Activated T-helper 9 cell treated with anti-CD3 and anti-CD28 coated beads, Interleukin-2, amount 50 U/mL, for 16 hours (primary cell): ENCODE measurements around the gene INPP5A.
A peak's percentile ranks its signal among the peaks of the same experiment; 100 is the strongest.

ENCODE experiments used
- DNase-seq: peaks from one replicate; pipeline ENCODE4 v3.0.0-alpha.2; 2020; ENCODE audit warnings: low read depth

INPP5A gene

GRCh38 chr10:132613566-132614348 lies 76.2 kb downstream of the INPP5A start:
- no peak for DNase-seq

GRCh38 chr10:132614431-132615340 lies 77.1 kb downstream of the INPP5A start:
- no peak for DNase-seq

GRCh38 chr10:132615341-132616169 lies 78.0 kb downstream of the INPP5A start:
- no peak for DNase-seq

- peak; percentile 49 for DNase-seq
Measured at GRCh38 chr10:132616170-132616995, 78.8 kb downstream of the INPP5A start.

- no peak for DNase-seq
Measured at GRCh38 chr10:132616996-132617736, 79.6 kb downstream of the INPP5A start.

- DNase-seq = no peak
Measured at GRCh38 chr10:132617737-132618052, 80.1 kb downstream of the INPP5A start.

GRCh38 chr10:132618158-132618919 lies 80.8 kb downstream of the INPP5A start:
- DNase-seq = no peak

GRCh38 chr10:132619927-132620326 lies 82.3 kb downstream of the INPP5A start:
- no peak for DNase-seq

GRCh38 chr10:132624061-132624846 lies 86.7 kb downstream of the INPP5A start:
- DNase-seq = no peak

GRCh38 chr10:132624847-132625471 lies 87.4 kb downstream of the INPP5A start:
- DNase-seq = no peak

GRCh38 chr10:132626019-132626760 lies 88.6 kb downstream of the INPP5A start:
- DNase-seq = no peak

- DNase-seq = no peak
Measured at GRCh38 chr10:132626761-132627665, 89.4 kb downstream of the INPP5A start.

- DNase-seq = no peak
Measured at GRCh38 chr10:132627666-132628531, 90.3 kb downstream of the INPP5A start.

GRCh38 chr10:132628966-132629900 lies 91.6 kb downstream of the INPP5A start:
- no peak for DNase-seq

GRCh38 chr10:132630156-132630555 lies 92.6 kb downstream of the INPP5A start:
- DNase-seq = no peak
